GM12874 (cell line): ENCODE measurements around the gene MPHOSPH9.

Source experiments
- CTCF ChIP-seq: IDR thresholded peaks from 2 replicates; pipeline ENCODE4 v1.5.1; 2011; ENCODE audit warnings: low read depth, mild to moderate bottlenecking, control low read depth, low read length, moderate library complexity; ENCODE audit not compliant: insufficient read depth

Gene MPHOSPH9

GRCh38 chr12:123232807-123233504 is at the start of gene MPHOSPH9, which contains the start of gene MTRFR:
Gene MPHOSPH9 (minus strand): TSS chr12:123233141. CDS start chr12:123230364, 2,777 bp downstream.
Gene MTRFR (plus strand): TSS chr12:123233436. CDS start chr12:123253675, 20,239 bp downstream.
- no peak for TF ChIP-seq CTCF

- TF ChIP-seq CTCF, result no peak
These were observed 49.2 kb upstream of the MPHOSPH9 start for GRCh38 chr12:123282111-123282510.

- no peak for TF ChIP-seq CTCF
These were observed 48.0 kb upstream of the MPHOSPH9 start for GRCh38 chr12:123280971-123281370.

GRCh38 chr12:123278101-123278627 is 45.2 kb upstream of the MPHOSPH9 start:
- no peak for TF ChIP-seq CTCF

GRCh38 chr12:123273166-123273565 is 40.2 kb upstream of the MPHOSPH9 start:
- TF ChIP-seq CTCF, result no peak

GRCh38 chr12:123271001-123271668 is 38.2 kb upstream of the MPHOSPH9 start:
- peak; percentile 74 for TF ChIP-seq CTCF

- TF ChIP-seq CTCF, result no peak
These were observed 37.5 kb upstream of the MPHOSPH9 start for GRCh38 chr12:123270214-123271000.
